A549 (cell line): ENCODE data around the gene RHCE. TPM values are rescaled to one million over a fixed set of nuclear protein-coding genes. Genes with fewer than 3 reads are reported as not detected.
A peak's percentile ranks its signal among the peaks of the same experiment; 100 is the strongest.

ENCODE experiments used
- ATAC-seq, 2 experiments: fragments of 200-7000 bp in 1 of 2; fragments of >200 bp in 1 of 2; cut with Nextera tagmentation in 1 of 2; cut with Tn5 transposase in 1 of 2; 3 replicates each; pipeline versions ENCODE4 v1.8.0 to v1.9.1; 2018 to 2020; ENCODE audit warnings: mild to moderate bottlenecking in 1 of 2, moderate library complexity in 1 of 2
- CTCF ChIA-PET: fragments of 300-600 bp; sonication (Branson Sonifier 250); formaldehyde crosslinking; extraction: SDS; loops from one replicate; lab custom pipeline; 2021; ENCODE audit warnings: antibody characterized with exemption, inconsistent platforms; lab: Yijun Ruan, JAX
- POLR2A ChIA-PET: fragments of 350-600 bp; formaldehyde crosslinking; extraction: SDS; loops from one replicate; lab custom pipeline; 2021; ENCODE audit warnings: antibody characterized with exemption, inconsistent platforms; lab: Yijun Ruan, JAX
- DNase-seq, 2 experiments: peaks; one replicate each; pipeline versions ENCODE4 v3.0.0 to v3.0.0-alpha.2; 2011 to 2016; ENCODE audit warnings: low read depth in 1 of 2, low spot score in 1 of 2
- FAIRE-seq: peaks from 2 replicates; lab custom pipeline; 2011; peaks lifted over from hg19 to GRCh38; lab: Jason Lieb, UNC
- H3K27ac ChIP-seq, 2 experiments: fragments of >200 bp; sonication (Bioruptor Twin); formaldehyde crosslinking; 3 replicates each; pipeline ENCODE4 v1.5.1; 2016 to 2017
- H3K4me1 ChIP-seq: fragments of >200 bp; sonication (Bioruptor Twin); formaldehyde crosslinking; 3 replicates; pipeline ENCODE4 v1.6.1; 2016
- H3K4me2 ChIP-seq: fragments of >200 bp; sonication (Bioruptor Twin); formaldehyde crosslinking; 3 replicates; pipeline ENCODE4 v1.6.1; 2016
- H3K4me3 ChIP-seq: fragments of >200 bp; sonication (Bioruptor Twin); formaldehyde crosslinking; 3 replicates; pipeline ENCODE4 v1.5.1; 2016
- H3K9me3 ChIP-seq: fragments of >200 bp; sonication (Bioruptor Twin); formaldehyde crosslinking; 3 replicates; pipeline ENCODE4 v1.6.1; 2016
- BHLHE40 ChIP-seq: IDR thresholded peaks from 2 replicates; pipeline ENCODE4 v1.6.1; 2012; ENCODE audit warnings: low read depth, low read length, inconsistent platforms
- CHD4 ChIP-seq: fragments of 200-600 bp; sonication (generic); IDR thresholded peaks from 2 replicates; pipeline ENCODE4 v1.6.1; 2016; ENCODE audit warnings: antibody characterized with exemption, mild to moderate bottlenecking, borderline replicate concordance
- EHF ChIP-seq: fragments of 250-450 bp; sonication (Bioruptor Pico); IDR thresholded peaks from 2 replicates; pipeline ENCODE4 v1.5.0; 2020; ENCODE audit warnings: mild to moderate bottlenecking
- HOXB5 ChIP-seq: fragments of 250-450 bp; sonication (Bioruptor Pico); IDR thresholded peaks from 2 replicates; pipeline ENCODE4 v1.5.0; 2020; ENCODE audit warnings: mild to moderate bottlenecking, moderate library complexity
- KDM5A ChIP-seq: fragments of 200-600 bp; sonication (generic); IDR thresholded peaks from 2 replicates; pipeline ENCODE4 v1.6.1; 2016; ENCODE audit warnings: antibody characterized with exemption, mild to moderate bottlenecking
- MAZ ChIP-seq: fragments of 150-350 bp; IDR thresholded peaks from 2 replicates; pipeline ENCODE4 v1.6.1; 2014; ENCODE audit warnings: antibody characterized with exemption, low read depth, low read length, borderline replicate concordance
- NFE2L2 ChIP-seq: fragments of 150-350 bp; conservative IDR thresholded peaks from 2 replicates; pipeline ENCODE4 v1.6.1; 2014; ENCODE audit warnings: low read length
- NPAS2 ChIP-seq: fragments of 250-450 bp; sonication (Bioruptor Pico); IDR thresholded peaks from 2 replicates; pipeline ENCODE4 v1.8.0; 2022; ENCODE audit warnings: mild to moderate bottlenecking, moderate library complexity, borderline replicate concordance
- POLR2AphosphoS2 ChIP-seq: conservative IDR thresholded peaks from 2 replicates; pipeline ENCODE4 v1.6.1; 2012; ENCODE audit warnings: low read length, improper control_type of control experiment, inconsistent platforms
- RARB ChIP-seq: fragments of 250-450 bp; sonication (Bioruptor Pico); IDR thresholded peaks from 2 replicates; pipeline ENCODE4 v1.8.0; 2021; ENCODE audit warnings: mild to moderate bottlenecking, moderate library complexity
- WGBS: methylation state at CpG from one replicate; pipeline ENCODE4 v1.1.6; 2017; ENCODE audit errors: missing lambda C conversion rate; 5-methylcytosine and 5-hydroxymethylcytosine counted together
- polyA plus RNA-seq, 4 experiments: library from polyadenylated mRNA; depleted of rRNA in 3 of 4; stranded (reverse); fragments of >200 nt; fragmentation: RNase III in 1 of 4; extraction: RNeasy Plus Mini Kit Qiagen cat#74134 plus additional on column Dnase treatment in 1 of 4; gene quantifications; 2 replicates in 3 of 4; 3 replicates in 1 of 4; pipeline ENCODE4 v1.2.3, GENCODE V29; 2011 to 2017
- TF ChIP-seq, protein P1 (sequence below): fragments of >200 bp; sonication (Bioruptor Twin); formaldehyde crosslinking; IDR thresholded peaks from 3 replicates; pipeline ENCODE4 v1.5.1; 2016
- TF ChIP-seq, protein P2 (sequence below): fragments of 200-600 bp; sonication (generic); IDR thresholded peaks from 2 replicates; pipeline ENCODE4 v1.6.1; 2016; ENCODE audit warnings: antibody characterized with exemption, mild to moderate bottlenecking, moderate library complexity

Gene RHCE
- polyA plus RNA-seq, 2 of the 4 experiments (the other 2 are of a cell fraction) = 0.12 TPM; not detected in 1

DNA sequence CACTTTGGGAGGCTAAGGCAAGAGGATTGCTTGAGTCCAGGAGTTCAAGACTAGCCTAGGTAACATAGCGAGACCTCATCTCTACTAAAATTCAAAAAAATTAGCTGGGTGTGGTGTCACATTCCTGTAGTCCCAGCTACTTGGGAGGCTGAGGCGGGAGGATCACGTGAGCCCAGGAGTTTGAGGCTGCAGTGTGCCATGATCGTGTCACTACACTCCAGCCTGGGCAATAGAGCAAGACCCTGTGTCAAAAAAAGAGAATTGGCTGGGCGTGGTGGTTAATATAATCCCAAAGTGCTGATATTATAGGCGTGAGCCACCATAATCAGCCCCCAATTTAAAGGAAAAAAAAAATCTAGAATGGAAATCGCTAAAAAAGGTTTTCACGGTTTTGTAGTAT is 17.0 kb upstream of the RHCE start:
- ChIA-PET POLR2A (no interaction called here), CTCF (interaction anchor here (0.6 kb wide), 1 partner anchor 12 kb away, joined by 3 read pairs; no protein-coding TSS in a partner anchor)
- ATAC-seq (no peak), DNase-seq (no peak), FAIRE-seq (no peak)
- 96% methylated on average over 8 of the region's 8 CpGs for WGBS
- Histone ChIP-seq H3K4me2 (no peak overlapping the region), H3K4me3 (no peak overlapping the region)
- TF ChIP-seq CHD4 = no peak
- TF ChIP-seq, all 56 proteins: peak for 0
- no peaks in the 10 kb centered on the region for H3K9me3 ChIP-seq
- no peak overlapping the region for H3K27ac ChIP-seq
- peaks cover 41% of the 10 kb centered on the region for H3K4me1 ChIP-seq

DNA sequence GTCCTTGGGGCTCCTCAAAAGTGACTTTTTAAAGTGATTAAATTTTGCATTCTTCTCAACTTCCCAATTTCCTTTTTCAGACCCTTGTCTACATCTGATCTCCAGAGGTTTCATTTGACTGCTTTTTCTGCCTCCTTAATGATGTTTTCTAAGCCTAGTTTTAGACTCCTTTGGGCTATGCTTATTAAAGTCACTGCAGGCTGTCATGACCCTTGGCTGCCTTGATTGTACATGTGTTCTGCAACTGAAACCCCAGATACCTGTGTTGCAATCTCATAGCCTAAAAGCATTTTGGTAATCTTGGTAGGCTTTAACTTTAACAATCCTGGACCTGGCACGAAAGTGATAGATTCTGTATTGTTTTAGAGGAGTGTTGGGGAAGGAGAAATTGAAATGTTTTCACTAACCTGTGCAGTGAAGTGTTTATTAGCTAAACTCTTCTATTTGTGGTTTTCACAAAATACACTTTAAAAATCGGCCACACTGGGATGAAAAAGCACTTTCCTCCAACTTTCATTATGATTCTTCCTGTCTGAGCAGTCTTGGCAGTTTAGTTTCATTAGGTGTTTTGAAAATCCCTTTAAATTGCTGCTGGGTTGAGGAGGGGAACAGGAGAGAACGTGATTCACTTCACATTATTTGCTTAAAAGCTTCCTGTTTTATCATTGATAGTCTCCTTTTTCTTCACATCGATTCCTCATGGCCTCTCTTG is 14.9 kb upstream of the RHCE start:
- TF ChIP-seq EHF (CRISPR knock-in tag) = no peak
- no peak for TF ChIP-seq NFE2L2
- H3K4me3 ChIP-seq = no peak overlapping the region
- H3K4me2 ChIP-seq = peak overlapping the region; percentile 60
- 18% methylated on average over 4 of the region's 4 CpGs for WGBS
- H3K9me3 ChIP-seq = no peaks in the 10 kb centered on the region
- ChIA-PET POLR2A (no interaction called here), CTCF (no interaction called here)
- H3K27ac ChIP-seq = peak overlapping the region in 1 of 2 experiments; percentile 39; a peak in 3 of 6 replicates
- DNase-seq = no peak
- no peak for FAIRE-seq
- ATAC-seq = no peak
- H3K4me1 ChIP-seq = peaks cover 46% of the 10 kb centered on the region

DNA sequence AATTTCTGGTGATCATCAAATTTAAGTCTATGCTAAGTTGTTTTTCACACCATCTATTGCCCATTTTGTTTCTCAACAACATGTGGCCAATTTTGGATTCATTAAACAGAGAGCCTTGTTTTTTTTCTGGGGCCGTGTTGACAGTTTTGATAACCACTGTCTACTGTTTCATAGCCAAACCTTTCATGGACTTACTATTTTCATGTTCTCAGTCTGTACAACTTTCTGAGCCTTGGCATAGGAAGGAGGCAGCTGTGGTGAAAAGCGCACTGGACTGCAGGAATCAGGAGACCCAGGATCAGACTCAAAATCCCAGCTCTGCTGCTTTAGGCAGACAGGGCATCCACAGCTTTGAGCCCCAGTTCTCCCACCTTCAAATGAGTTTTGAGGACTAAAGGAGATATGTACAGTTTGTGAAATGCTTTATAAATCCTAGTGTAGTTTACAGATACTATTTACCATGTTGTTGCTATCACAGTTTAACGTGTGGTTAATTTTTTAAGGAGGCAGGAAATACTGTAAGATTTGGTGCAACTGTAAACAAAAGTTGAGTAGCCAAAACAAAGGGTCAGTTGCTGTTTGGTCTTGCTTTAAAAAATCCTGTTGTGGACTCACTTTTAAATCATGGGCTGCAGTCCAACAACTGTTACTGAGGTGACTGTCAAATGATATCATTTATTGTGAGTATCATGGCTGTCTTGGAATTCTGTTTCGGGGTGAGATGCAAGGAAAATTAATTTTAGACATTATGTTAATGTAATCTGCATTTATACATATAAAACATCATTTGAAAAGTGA is 13.0 kb upstream of the RHCE start:
- FAIRE-seq (no peak), DNase-seq (no peak), ATAC-seq (no peak)
- Histone ChIP-seq H3K27ac (no peak overlapping the region), H3K4me3 (no peak overlapping the region), H3K4me1 (peaks cover 49% of the 10 kb centered on the region), H3K4me2 (0 out of 3 replicates have a peak overlapping the region, but pooled peaks have one; percentile 9), H3K9me3 (no peaks in the 10 kb centered on the region)
- WGBS = 75% methylated on average over 4 of the region's 4 CpGs
- TF ChIP-seq POLR2AphosphoS2 (no peak), NPAS2 (CRISPR knock-in tag) (no peak), RARB (CRISPR knock-in tag) (no peak), BHLHE40 (no peak)
- TF ChIP-seq, protein P1, sequence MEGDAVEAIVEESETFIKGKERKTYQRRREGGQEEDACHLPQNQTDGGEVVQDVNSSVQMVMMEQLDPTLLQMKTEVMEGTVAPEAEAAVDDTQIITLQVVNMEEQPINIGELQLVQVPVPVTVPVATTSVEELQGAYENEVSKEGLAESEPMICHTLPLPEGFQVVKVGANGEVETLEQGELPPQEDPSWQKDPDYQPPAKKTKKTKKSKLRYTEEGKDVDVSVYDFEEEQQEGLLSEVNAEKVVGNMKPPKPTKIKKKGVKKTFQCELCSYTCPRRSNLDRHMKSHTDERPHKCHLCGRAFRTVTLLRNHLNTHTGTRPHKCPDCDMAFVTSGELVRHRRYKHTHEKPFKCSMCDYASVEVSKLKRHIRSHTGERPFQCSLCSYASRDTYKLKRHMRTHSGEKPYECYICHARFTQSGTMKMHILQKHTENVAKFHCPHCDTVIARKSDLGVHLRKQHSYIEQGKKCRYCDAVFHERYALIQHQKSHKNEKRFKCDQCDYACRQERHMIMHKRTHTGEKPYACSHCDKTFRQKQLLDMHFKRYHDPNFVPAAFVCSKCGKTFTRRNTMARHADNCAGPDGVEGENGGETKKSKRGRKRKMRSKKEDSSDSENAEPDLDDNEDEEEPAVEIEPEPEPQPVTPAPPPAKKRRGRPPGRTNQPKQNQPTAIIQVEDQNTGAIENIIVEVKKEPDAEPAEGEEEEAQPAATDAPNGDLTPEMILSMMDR = no peak
- ChIA-PET POLR2A (no interaction called here), CTCF (interaction anchor here (1.1 kb wide), 1 partner anchor 8 kb away, joined by 3 read pairs; no protein-coding TSS in a partner anchor)

DNA sequence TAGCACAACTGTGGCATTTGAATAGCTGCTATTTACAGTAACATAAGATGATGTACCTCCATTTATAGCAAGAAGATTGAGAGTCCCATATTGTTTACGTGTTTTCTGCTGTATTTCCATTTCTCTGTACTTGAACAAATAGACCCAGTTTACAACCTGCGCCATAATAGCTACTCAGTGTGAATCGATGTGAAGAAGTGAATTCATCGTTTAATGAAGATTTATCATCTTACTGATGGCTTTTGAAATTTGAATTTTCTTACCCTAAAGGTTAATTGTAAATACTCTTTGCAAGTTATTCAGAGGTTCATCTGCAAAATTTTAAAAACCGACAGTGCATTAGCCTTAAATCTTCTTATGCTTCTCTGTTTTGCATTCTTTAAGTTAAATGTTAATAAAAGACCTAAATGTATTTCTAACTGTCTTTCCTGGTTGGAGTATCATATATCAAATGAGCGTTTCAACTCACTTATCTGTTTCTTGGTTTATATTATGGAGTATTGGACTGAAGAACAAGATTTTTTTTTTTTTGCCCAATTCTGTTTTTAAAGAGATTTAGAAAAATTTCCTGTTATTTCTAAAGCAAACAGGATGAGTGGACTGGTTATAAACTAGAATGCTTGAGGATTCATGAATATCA is 12.2 kb upstream of the RHCE start:
- Histone ChIP-seq H3K27ac (no peak overlapping the region), H3K9me3 (no peaks in the 10 kb centered on the region), H3K4me2 (peak overlapping the region; percentile 77; the same call in 1 of the 3 replicates), H3K4me1 (peaks cover 49% of the 10 kb centered on the region), H3K4me3 (no peak overlapping the region)
- WGBS = 84% methylated on average over 6 of the region's 6 CpGs
- ChIA-PET CTCF (interaction anchor here (1.1 to 1.6 kb wide), 2 partner anchors 9 to 88 kb away, joined by 3 to 4 read pairs; no protein-coding TSS in a partner anchor), POLR2A (no interaction called here)
- TF ChIP-seq MAZ (no peak), HOXB5 (CRISPR knock-in tag) (no peak), KDM5A (no peak)
- TF ChIP-seq, protein P2, sequence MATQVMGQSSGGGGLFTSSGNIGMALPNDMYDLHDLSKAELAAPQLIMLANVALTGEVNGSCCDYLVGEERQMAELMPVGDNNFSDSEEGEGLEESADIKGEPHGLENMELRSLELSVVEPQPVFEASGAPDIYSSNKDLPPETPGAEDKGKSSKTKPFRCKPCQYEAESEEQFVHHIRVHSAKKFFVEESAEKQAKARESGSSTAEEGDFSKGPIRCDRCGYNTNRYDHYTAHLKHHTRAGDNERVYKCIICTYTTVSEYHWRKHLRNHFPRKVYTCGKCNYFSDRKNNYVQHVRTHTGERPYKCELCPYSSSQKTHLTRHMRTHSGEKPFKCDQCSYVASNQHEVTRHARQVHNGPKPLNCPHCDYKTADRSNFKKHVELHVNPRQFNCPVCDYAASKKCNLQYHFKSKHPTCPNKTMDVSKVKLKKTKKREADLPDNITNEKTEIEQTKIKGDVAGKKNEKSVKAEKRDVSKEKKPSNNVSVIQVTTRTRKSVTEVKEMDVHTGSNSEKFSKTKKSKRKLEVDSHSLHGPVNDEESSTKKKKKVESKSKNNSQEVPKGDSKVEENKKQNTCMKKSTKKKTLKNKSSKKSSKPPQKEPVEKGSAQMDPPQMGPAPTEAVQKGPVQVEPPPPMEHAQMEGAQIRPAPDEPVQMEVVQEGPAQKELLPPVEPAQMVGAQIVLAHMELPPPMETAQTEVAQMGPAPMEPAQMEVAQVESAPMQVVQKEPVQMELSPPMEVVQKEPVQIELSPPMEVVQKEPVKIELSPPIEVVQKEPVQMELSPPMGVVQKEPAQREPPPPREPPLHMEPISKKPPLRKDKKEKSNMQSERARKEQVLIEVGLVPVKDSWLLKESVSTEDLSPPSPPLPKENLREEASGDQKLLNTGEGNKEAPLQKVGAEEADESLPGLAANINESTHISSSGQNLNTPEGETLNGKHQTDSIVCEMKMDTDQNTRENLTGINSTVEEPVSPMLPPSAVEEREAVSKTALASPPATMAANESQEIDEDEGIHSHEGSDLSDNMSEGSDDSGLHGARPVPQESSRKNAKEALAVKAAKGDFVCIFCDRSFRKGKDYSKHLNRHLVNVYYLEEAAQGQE = no peak
- no peak for ATAC-seq
- DNase-seq = no peak
- no peak for FAIRE-seq
